ENCODE measurements around the gene PELI2. TPM values are rescaled to one million over a fixed set of nuclear protein-coding genes. Genes with fewer than 3 reads are reported as not detected.

Gene PELI2
- total RNA-seq, 1 donor from 2014 or later, result 8.7 TPM

DNA sequence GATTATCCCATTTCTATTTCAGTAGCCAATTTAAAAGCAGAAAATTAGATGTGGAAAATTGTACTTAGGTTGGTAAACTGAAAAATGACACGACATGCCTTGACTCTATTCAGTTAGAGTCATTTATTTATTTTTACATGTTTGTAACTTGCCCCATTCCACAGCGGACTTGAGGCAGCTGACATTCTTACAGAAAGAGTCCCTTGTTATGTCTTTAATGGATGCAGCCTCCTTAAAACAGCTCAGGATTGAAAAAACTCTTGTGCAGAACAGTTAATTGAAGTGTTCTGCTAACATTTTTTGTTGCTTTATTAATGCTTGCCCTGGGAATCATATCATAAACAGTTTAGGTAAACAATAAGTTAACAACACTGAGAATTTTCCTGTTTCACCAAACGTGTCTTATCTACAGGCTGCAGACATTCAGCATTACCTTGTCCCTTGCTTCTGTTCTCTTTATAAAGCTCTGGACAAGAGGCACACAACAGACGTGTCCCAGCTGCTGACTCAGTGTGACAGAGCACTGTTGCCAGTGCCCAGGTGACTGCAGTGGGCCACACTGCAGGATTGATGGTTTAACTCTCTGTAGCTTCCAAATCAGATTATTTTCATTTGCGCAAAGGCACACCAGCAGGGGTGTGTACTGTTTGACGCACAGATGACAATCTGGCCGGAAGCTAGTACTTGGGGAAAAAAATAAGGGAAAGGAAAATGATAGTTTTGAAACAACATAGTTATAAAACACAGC lies 101.6 kb downstream of the PELI2 start:
- Mint-ChIP-seq H3K27me3 (ENCODE audit: low read depth) (no peaks in the 10 kb centered on the region), H3K36me3 (ENCODE audit: low read depth) (no peaks in the 10 kb centered on the region), H3K9me3 (ENCODE audit: low read depth) (no peaks in the 10 kb centered on the region), H3K27ac (ENCODE audit: unreplicated experiment) (no peak overlapping the region), H3K4me1 (ENCODE audit: low read depth) (no peaks in the 10 kb centered on the region), H3K4me3 (ENCODE audit: unreplicated experiment) (no peak overlapping the region)
- DNase-seq (ENCODE audit: low spot score), result no peak
- TF ChIP-seq, protein P1, sequence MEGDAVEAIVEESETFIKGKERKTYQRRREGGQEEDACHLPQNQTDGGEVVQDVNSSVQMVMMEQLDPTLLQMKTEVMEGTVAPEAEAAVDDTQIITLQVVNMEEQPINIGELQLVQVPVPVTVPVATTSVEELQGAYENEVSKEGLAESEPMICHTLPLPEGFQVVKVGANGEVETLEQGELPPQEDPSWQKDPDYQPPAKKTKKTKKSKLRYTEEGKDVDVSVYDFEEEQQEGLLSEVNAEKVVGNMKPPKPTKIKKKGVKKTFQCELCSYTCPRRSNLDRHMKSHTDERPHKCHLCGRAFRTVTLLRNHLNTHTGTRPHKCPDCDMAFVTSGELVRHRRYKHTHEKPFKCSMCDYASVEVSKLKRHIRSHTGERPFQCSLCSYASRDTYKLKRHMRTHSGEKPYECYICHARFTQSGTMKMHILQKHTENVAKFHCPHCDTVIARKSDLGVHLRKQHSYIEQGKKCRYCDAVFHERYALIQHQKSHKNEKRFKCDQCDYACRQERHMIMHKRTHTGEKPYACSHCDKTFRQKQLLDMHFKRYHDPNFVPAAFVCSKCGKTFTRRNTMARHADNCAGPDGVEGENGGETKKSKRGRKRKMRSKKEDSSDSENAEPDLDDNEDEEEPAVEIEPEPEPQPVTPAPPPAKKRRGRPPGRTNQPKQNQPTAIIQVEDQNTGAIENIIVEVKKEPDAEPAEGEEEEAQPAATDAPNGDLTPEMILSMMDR (IDR thresholded peaks at IDR 0.05), result no peak

DNA sequence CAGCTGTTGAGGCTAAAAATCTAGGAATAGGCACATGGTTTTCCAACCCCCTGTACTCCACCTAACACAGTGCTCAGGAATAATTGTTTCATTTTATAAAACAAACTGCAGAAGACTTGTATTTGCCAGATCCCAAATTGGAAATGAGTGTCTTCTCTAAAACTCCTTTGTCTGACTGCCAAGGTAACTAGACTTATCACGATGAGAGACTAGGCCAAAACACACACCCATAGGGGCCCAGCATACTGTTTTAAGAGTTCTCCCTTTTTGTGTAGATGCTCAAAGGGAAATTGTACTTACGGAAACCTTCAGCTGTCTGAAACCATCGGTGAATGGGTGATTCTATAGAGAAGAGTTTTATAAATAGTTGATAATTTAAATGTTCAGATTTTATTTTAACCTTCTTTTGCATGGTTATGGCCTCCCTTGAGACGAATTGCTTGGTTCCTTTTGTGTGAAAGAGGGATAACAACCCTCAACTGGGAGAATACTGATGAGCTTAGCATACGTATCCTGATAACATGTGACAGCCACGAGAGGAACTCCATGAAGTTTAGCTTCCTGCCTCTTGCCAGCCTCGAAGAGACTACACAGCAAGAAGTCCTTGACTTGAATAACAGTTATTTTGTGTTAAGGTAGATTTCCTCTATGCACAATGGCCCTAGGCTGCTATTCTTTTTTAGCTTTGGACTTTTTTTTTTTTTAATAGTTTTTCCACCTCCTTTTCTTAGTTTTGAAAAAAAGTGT lies 103.3 kb downstream of the PELI2 start:
- H3K9me3 Mint-ChIP-seq (ENCODE audit: low read depth), result no peaks in the 10 kb centered on the region

DNA sequence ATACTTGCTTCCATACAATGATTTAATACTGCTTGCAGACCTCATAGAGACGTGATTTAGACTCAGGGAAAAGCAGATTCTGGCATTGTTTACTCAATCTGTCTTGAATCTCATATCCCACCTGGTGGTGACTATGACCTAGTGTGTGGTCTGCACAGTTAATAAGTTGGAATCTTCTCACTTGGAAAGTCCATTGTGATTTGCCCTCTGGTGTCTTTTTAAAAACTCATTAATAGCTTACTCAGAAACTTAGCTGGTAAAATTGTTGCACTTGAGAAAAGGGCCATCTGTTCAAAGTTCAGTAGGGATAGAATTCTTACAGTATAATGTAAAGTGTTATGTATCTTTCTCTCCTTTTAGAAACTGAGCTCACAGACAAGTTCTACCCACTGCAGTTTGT lies 106.0 kb downstream of the PELI2 start:
- DNase-seq (ENCODE audit: low spot score), result no peak
- Mint-ChIP-seq H3K4me1 (ENCODE audit: low read depth) (peaks cover 6% of the 10 kb centered on the region), H3K27ac (ENCODE audit: unreplicated experiment) (no peak overlapping the region), H3K9me3 (ENCODE audit: low read depth) (peaks cover 2% of the 10 kb centered on the region), H3K4me3 (ENCODE audit: unreplicated experiment) (no peak overlapping the region), H3K27me3 (ENCODE audit: low read depth) (no peaks in the 10 kb centered on the region), H3K36me3 (ENCODE audit: low read depth) (no peaks in the 10 kb centered on the region)
- TF ChIP-seq, protein P1 (IDR thresholded peaks at IDR 0.05), result peak; percentile 2

More for the DNA sequence above, 103.3 kb downstream of the PELI2 start:
- Mint-ChIP-seq H3K4me3 (ENCODE audit: unreplicated experiment) (no peak overlapping the region), H3K27me3 (ENCODE audit: low read depth) (no peaks in the 10 kb centered on the region), H3K4me1 (ENCODE audit: low read depth) (peaks cover 1% of the 10 kb centered on the region), H3K36me3 (ENCODE audit: low read depth) (no peaks in the 10 kb centered on the region), H3K27ac (ENCODE audit: unreplicated experiment) (no peak overlapping the region)
- TF ChIP-seq, protein P1 (IDR thresholded peaks at IDR 0.05), result no peak
- no peak for DNase-seq (ENCODE audit: low spot score)

DNA sequence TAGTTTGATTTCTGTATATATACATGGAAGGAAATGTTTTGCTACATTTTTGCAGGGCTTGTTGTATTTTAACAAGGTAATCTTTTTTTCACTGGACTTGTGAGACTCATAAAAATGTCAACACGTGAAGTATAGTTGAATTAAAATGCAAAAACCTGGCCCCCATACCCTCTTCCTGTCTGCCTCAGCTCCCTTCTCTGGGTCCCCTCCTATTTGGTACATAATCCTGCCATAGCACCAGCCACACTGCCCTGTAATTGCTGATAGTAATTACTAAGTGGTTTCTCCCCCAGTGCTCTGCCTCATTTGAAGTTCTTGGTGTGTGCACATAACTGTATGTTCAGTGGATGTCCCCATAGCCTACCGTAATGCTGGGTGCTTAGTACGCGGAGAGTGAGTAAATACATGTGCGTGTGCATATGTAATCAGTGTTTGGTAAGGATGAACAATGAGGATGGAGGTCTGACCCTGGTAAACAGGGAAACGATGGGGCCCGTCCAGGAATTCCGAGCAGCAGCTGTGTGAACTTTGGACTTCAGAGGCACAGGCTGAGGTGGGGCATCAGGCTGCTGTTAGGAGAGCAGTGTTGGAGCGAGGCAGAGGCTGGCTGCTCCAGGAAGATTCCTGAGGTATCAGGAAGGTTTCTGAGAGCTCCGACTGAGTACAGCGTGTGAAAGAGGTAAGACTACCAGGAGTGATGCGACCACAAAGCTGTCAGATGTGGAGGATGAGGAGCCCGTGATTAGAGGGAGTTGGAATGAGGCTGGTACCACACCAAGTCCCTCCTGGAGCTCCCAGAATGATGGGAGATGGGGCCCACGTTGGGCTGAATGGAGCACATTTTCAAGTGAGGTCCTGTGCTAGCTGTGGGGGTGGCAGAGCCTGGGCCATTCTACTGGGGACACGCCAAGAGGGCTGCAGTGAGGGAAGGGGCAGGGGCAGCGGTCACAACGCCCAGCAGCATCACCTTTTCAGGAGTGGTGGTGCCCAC lies 106.8 kb downstream of the PELI2 start:
- Mint-ChIP-seq H3K9me3 (ENCODE audit: low read depth) (peaks cover 6% of the 10 kb centered on the region), H3K4me3 (ENCODE audit: unreplicated experiment) (no peak overlapping the region), H3K27ac (ENCODE audit: unreplicated experiment) (no peak overlapping the region), H3K4me1 (ENCODE audit: low read depth) (peaks cover 6% of the 10 kb centered on the region), H3K27me3 (ENCODE audit: low read depth) (no peaks in the 10 kb centered on the region), H3K36me3 (ENCODE audit: low read depth) (no peaks in the 10 kb centered on the region)
- DNase-seq (ENCODE audit: low spot score), result no peak
- TF ChIP-seq, protein P1 (IDR thresholded peaks at IDR 0.05), result no peak

DNA sequence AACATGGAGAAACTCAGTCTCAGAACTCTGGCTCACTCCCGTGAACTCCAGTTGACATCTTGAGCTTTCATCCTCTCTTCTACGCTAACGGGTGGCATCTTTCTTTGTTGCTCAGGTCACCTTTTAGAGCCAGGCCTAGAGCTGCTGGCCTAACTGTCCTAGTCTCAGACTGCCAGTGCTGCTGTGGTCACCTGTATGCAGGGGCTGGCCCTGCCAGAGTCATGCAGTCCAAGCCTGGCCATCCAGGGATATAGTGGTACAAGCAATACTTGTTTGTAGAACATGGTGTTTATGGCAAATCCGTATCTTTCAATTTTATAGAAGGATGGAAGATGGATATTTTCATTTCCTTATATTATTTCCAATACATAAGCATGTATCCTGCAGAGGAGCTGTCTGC lies 117.2 kb downstream of the PELI2 start:
- no peak for DNase-seq (ENCODE audit: low spot score)
- Mint-ChIP-seq H3K27me3 (ENCODE audit: low read depth) (no peaks in the 10 kb centered on the region), H3K36me3 (ENCODE audit: low read depth) (no peaks in the 10 kb centered on the region), H3K4me3 (ENCODE audit: unreplicated experiment) (no peak overlapping the region), H3K4me1 (ENCODE audit: low read depth) (no peaks in the 10 kb centered on the region), H3K27ac (ENCODE audit: unreplicated experiment) (no peak overlapping the region), H3K9me3 (ENCODE audit: low read depth) (peaks cover 12% of the 10 kb centered on the region)
- TF ChIP-seq, protein P1 (IDR thresholded peaks at IDR 0.05), result no peak

Data from chondrocyte (in vitro differentiated cells).